Testis (tissue), 2 donors: ENCODE results near the gene TINAGL1.

Experiments used
- CTCF ChIP-seq, 3 experiments: fragments of 450-650 bp in 2 of 3; fragments of 200-600 bp in 1 of 3; sonication (generic) in 1 of 3; IDR thresholded peaks; one replicate each; pipeline ENCODE4 v1.5.1; 2016 to 2019; ENCODE audit warnings: antibody characterized with exemption in 3 of 3, mild to moderate bottlenecking in 2 of 3, moderate library complexity in 1 of 3
- POLR2A ChIP-seq: fragments of 450-650 bp; IDR thresholded peaks from one replicate; pipeline ENCODE4 v1.6.1; 2017; ENCODE audit warnings: antibody characterized with exemption, mild to moderate bottlenecking, moderate library complexity

DNA sequence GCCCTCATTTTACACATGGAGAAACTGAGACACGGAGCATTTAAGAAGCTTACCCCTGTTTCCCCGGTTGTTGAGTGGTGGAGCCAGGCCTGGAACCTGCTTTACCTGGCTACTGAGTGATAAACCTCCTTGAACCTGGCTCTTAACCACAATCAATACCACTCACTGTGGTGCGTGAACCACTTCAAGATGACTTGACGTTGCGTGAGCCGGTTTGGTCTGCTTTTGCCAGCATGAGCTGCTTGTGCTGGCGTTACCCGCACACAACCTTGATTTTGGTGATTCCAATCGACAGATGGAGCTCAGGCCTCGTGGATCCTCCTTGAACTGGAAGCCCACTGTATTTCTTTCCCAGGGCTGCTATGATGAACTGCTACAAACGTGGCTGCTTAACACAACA lies 6.1 kb upstream of the TINAGL1 start:
- TF ChIP-seq CTCF (IDR thresholded peaks at IDR 0.05) (no peak), POLR2A (no peak)
